B cell (primary cell): ENCODE results near the gene SYTL4. TPM values are rescaled to one million over a fixed set of nuclear protein-coding genes. Genes with fewer than 3 reads are reported as not detected.

Experiments used
- ATAC-seq: fragments of 200-7000 bp; cut with Tn5 transposase; one replicate; pipeline ENCODE4 v1.10.0; 2021; ENCODE audit warnings: low read depth, mild to moderate bottlenecking, moderate number of reproducible peaks, moderate library complexity
- CTCF ChIA-PET: fragments of 350-600 bp; sonication (Branson Sonifier 250); formaldehyde crosslinking; loops from one replicate; lab custom pipeline; 2021; ENCODE audit warnings: antibody characterized with exemption, inconsistent platforms; lab: Charles Lee
- POLR2A ChIA-PET: fragments of 350-600 bp; sonication (Branson Sonifier 250); formaldehyde crosslinking; loops from one replicate; lab custom pipeline; 2021; ENCODE audit warnings: antibody characterized with exemption; lab: Charles Lee
- DNase-seq: peaks from one replicate; pipeline ENCODE4 v3.0.0; 2013
- H2AFZ ChIP-seq: 2 replicates; pipeline ENCODE4 v1.6.1; 2012; ENCODE audit warnings: mild to moderate bottlenecking, low read depth, low read length; ENCODE audit not compliant: insufficient read depth, poor library complexity, severe bottlenecking
- H3K27ac ChIP-seq, 2 donors: 1 replicate in 1 of 2; 2 replicates in 1 of 2; pipeline ENCODE4 v1.5.1; 2012 to 2013; ENCODE audit warnings: low read length in 2 of 2, mild to moderate bottlenecking in 2 of 2, moderate library complexity in 1 of 2
- H3K27me3 ChIP-seq, 4 experiments: fragments of 200-600 bp in 1 of 4; sonication (generic) in 1 of 4; replicated peaks in 1 of 4; 1 replicate in 2 of 4; 2 replicates in 2 of 4; pipeline versions ENCODE4 v1.6.1 to v1.7.0; 2013 to 2016; ENCODE audit warnings: low read length in 3 of 4, mild to moderate bottlenecking in 2 of 4, mixed read lengths in 1 of 4, moderate library complexity in 1 of 4; ENCODE audit not compliant: insufficient read depth in 4 of 4, control insufficient read depth in 3 of 4; ENCODE audit errors: control extremely low read depth in 1 of 4
- H3K36me3 ChIP-seq, 2 experiments: replicated peaks in 1 of 2; 1 replicate in 1 of 2; 2 replicates in 1 of 2; pipeline versions ENCODE4 v1.6.1 to v1.7.1; 2013; ENCODE audit warnings: low read length in 1 of 2; ENCODE audit not compliant: insufficient read depth in 2 of 2, control insufficient read depth in 1 of 2; ENCODE audit errors: control extremely low read depth in 1 of 2, extremely low read depth in 1 of 2
- H3K4me1 ChIP-seq, 2 donors: fragments of 200-600 bp in 1 of 2; sonication (generic) in 1 of 2; 1 replicate in 1 of 2; 2 replicates in 1 of 2; pipeline versions ENCODE4 v1.5.1 to v1.6.1; 2013 to 2017; ENCODE audit warnings: low read length in 2 of 2; ENCODE audit not compliant: control insufficient read depth in 2 of 2, insufficient read depth in 2 of 2
- H3K4me2 ChIP-seq: replicated peaks from 2 replicates; pipeline ENCODE3; 2012; ENCODE audit warnings: mild to moderate bottlenecking, low read depth, low read length; ENCODE audit not compliant: poor library complexity, severe bottlenecking
- H3K4me3 ChIP-seq, 5 experiments: fragments of 200-600 bp in 1 of 5; sonication (generic) in 1 of 5; 1 replicate in 3 of 5; 2 replicates in 2 of 5; pipeline versions ENCODE4 v1.5.1 to v1.7.0; 2011 to 2016; ENCODE audit warnings: low read length in 4 of 5, mild to moderate bottlenecking in 4 of 5, low read depth in 2 of 5, control low read depth in 1 of 5, moderate library complexity in 1 of 5; ENCODE audit not compliant: insufficient read depth in 1 of 5; ENCODE audit errors: control extremely low read depth in 1 of 5, extremely low read depth in 1 of 5
- H3K79me2 ChIP-seq: fragments of 200-600 bp; sonication (generic); one replicate; pipeline ENCODE4 v1.6.0; 2016; ENCODE audit warnings: low read length; ENCODE audit not compliant: control insufficient read depth, insufficient read depth
- H3K9ac ChIP-seq: fragments of 200-600 bp; sonication (generic); 2 replicates; pipeline ENCODE4 v1.6.1; 2017; ENCODE audit warnings: mild to moderate bottlenecking, low read length, moderate library complexity
- H3K9me3 ChIP-seq, 3 donors: one replicate each; pipeline versions ENCODE4 v1.6.1 to v1.7.1; 2013; ENCODE audit warnings: low read length in 2 of 3; ENCODE audit not compliant: control insufficient read depth in 2 of 3, insufficient read depth in 1 of 3; ENCODE audit errors: control extremely low read depth in 1 of 3
- H4K20me1 ChIP-seq: 2 replicates; pipeline ENCODE4 v1.6.0; 2012; ENCODE audit warnings: mild to moderate bottlenecking, low read length; ENCODE audit not compliant: insufficient read depth, control insufficient read depth, poor library complexity, severe bottlenecking
- H3K27ac Mint-ChIP-seq: one replicate; pipeline ENCODE4 v1.8.0; 2021; ENCODE audit warnings: mixed read lengths
- H3K27me3 Mint-ChIP-seq: one replicate; pipeline ENCODE4 v1.8.0; 2021; ENCODE audit warnings: mixed read lengths
- H3K4me1 Mint-ChIP-seq: one replicate; pipeline ENCODE4 v1.8.0; 2021; ENCODE audit warnings: mixed read lengths
- H3K4me3 Mint-ChIP-seq: one replicate; pipeline ENCODE4 v1.8.0; 2021; ENCODE audit warnings: mixed read lengths
- H3K9me3 Mint-ChIP-seq: one replicate; pipeline ENCODE4 v1.8.0; 2022; ENCODE audit warnings: mixed read lengths; ENCODE audit not compliant: insufficient read depth
- EZH2 ChIP-seq: IDR thresholded peaks from 2 replicates; pipeline ENCODE4 v1.6.1; 2012; ENCODE audit warnings: borderline replicate concordance, low read depth, mild to moderate bottlenecking, moderate library complexity, low read length; ENCODE audit not compliant: insufficient read depth, poor library complexity, severe bottlenecking
- WGBS: methylation state at CpG from one replicate; pipeline ENCODE4 v1.1.5; 2013; ENCODE audit warnings: missing lambda C conversion rate; ENCODE audit not compliant: insufficient coverage; 5-methylcytosine and 5-hydroxymethylcytosine counted together
- intact Hi-C: fragments of 100-400 bp; cut with micrococcal nuclease; formaldehyde crosslinking; loops from one replicate; pipeline ENCODE4 v1.10.0; 2022
- polyA plus RNA-seq: library from polyadenylated mRNA; depleted of rRNA; stranded (reverse); fragments of >200 nt; gene quantifications from 2 replicates; pipeline ENCODE4 v1.2.3, GENCODE V29; 2012
- total RNA-seq, 2 donors: library from RNA; stranded (reverse); fragments of 120-200 nt in 1 of 2; gene quantifications; 1 replicate in 1 of 2; 2 replicates in 1 of 2; pipeline versions ENCODE4 v1.2.3 to v1.2.4, GENCODE V29; 2013 to 2022
- TF ChIP-seq, protein P1 (sequence below): fragments of 200-600 bp; IDR thresholded peaks from one replicate; pipeline ENCODE4 v1.8.0; 2022; ENCODE audit warnings: antibody characterized with exemption, mild to moderate bottlenecking

SYTL4 gene
- total and polyA plus RNA-seq, 2 donors (not counting 1 experiment from before 2014, with no cell fraction given), result 0.16 TPM; not detected in 1

DNA sequence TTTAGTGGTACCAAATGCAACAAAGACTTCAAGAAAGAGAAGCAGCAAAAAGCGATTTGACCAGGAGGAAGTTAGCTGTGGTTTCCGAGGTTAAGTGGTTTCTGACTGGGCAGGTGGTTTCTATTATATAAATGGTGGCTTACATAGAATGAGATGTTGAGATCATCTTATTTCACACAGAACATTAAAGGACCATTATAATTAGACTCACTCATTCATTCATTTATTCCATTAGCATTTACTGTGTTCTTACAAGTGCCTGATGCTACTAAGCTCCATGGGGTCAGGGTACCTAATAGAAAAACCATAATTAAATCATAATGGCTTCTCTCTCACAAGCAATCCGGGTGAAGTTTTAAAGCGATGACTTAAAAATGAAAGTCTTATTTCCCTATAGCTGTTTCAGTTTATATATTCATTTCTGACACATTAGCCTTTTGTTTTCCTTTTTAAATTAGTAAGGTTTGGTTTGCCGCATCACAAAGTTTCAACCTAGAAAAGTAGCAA, 105.9 kb downstream of the SYTL4 start:
- peak overlapping the region; percentile 81 for H3K4me3 Mint-ChIP-seq
- peak; percentile 41 for ATAC-seq
- peaks cover 12% of the 10 kb centered on the region for H3K4me1 Mint-ChIP-seq
- no peaks in the 10 kb centered on the region for H3K27me3 Mint-ChIP-seq
- no peaks in the 10 kb centered on the region for H3K36me3 ChIP-seq
- H3K27ac Mint-ChIP-seq, result no peak overlapping the region
- no peak overlapping the region for H3K27ac ChIP-seq
- H4K20me1 ChIP-seq, result no peaks in the 10 kb centered on the region
- intact Hi-C loops, result no loop called here
- POLR2A ChIA-PET, result no interaction called here
- H2AFZ ChIP-seq, result no peak overlapping the region
- H3K27me3 ChIP-seq, result peaks cover 0 to 2% (median 0%) of the 10 kb centered on the region in 4 experiments
- no CpG with 5 or more reads among the region's 5 CpGs for WGBS
- H3K9me3 Mint-ChIP-seq, result no peaks in the 10 kb centered on the region
- CTCF ChIA-PET, result interaction anchor here (0.7 to 2.1 kb wide), 3 partner anchors 10 to 143 kb away, joined by 3 to 11 read pairs (median 4); partner anchors contain the start of gene TSPAN6
- peak; percentile 67 for DNase-seq
- TF ChIP-seq, protein P1, sequence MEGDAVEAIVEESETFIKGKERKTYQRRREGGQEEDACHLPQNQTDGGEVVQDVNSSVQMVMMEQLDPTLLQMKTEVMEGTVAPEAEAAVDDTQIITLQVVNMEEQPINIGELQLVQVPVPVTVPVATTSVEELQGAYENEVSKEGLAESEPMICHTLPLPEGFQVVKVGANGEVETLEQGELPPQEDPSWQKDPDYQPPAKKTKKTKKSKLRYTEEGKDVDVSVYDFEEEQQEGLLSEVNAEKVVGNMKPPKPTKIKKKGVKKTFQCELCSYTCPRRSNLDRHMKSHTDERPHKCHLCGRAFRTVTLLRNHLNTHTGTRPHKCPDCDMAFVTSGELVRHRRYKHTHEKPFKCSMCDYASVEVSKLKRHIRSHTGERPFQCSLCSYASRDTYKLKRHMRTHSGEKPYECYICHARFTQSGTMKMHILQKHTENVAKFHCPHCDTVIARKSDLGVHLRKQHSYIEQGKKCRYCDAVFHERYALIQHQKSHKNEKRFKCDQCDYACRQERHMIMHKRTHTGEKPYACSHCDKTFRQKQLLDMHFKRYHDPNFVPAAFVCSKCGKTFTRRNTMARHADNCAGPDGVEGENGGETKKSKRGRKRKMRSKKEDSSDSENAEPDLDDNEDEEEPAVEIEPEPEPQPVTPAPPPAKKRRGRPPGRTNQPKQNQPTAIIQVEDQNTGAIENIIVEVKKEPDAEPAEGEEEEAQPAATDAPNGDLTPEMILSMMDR, result no peak
- no peak for TF ChIP-seq EZH2
- H3K4me1 ChIP-seq, result peaks cover 12 to 14% of the 10 kb centered on the region in 2 donors
- no peaks in the 10 kb centered on the region for H3K79me2 ChIP-seq
- H3K9me3 ChIP-seq, result peaks cover 0 to 3% (median 0%) of the 10 kb centered on the region in 3 donors
- H3K4me3 ChIP-seq, result peak overlapping the region in 1 of 5 experiments; percentile 4
- peak overlapping the region; percentile 48 for H3K4me2 ChIP-seq
- H3K9ac ChIP-seq, result peak overlapping the region; percentile 26

Other genes starting within 250 kb of the SYTL4 start
- not detected in 2 replicates for gene TNMD, start 147.2 kb downstream of the SYTL4 start, total RNA-seq
- not detected in 2 replicates for gene TNMD, start 147.2 kb downstream of the SYTL4 start, polyA plus RNA-seq
- not detected in 2 replicates for gene TSPAN6, start 95.3 kb downstream of the SYTL4 start, total RNA-seq
- gene TSPAN6, start 95.3 kb downstream of the SYTL4 start, polyA plus RNA-seq, result 0.10 TPM in 2 replicates
- not detected in 2 replicates for gene SRPX2, start 87.9 kb downstream of the SYTL4 start, total RNA-seq
- not detected in 2 replicates for gene SRPX2, start 87.9 kb downstream of the SYTL4 start, polyA plus RNA-seq
- 14.6 and 16.4 TPM in 2 replicates for gene CSTF2, start 88.3 kb upstream of the SYTL4 start, total RNA-seq
- 7.0 and 7.5 TPM in 2 replicates for gene CSTF2, start 88.3 kb upstream of the SYTL4 start, polyA plus RNA-seq
- gene NOX1, start 142.2 kb upstream of the SYTL4 start, total RNA-seq, result not detected in 2 replicates
- gene NOX1, start 142.2 kb upstream of the SYTL4 start, polyA plus RNA-seq, result 0.13 TPM in 1 of 2 replicates, not detected in the other
- 4.9 and 5.4 TPM in 2 replicates for gene XKRX, start 196.8 kb upstream of the SYTL4 start, total RNA-seq
- gene XKRX, start 196.8 kb upstream of the SYTL4 start, polyA plus RNA-seq, result 4.0 and 4.6 TPM in 2 replicates
- not detected in 2 replicates for gene ARL13A, start 237.6 kb upstream of the SYTL4 start, total RNA-seq
- not detected in 2 replicates for gene ARL13A, start 237.6 kb upstream of the SYTL4 start, polyA plus RNA-seq